AG09319 (cell line): ENCODE data around the gene GRIA4.

Experiments used
- DNase-seq: peaks from one replicate; pipeline ENCODE4 v3.0.0-alpha.2; 2010; ENCODE audit warnings: low read depth; ENCODE audit errors: extremely low read depth
- TF ChIP-seq, protein P1 (sequence below): IDR thresholded peaks from 2 replicates; pipeline ENCODE4 v1.5.1; 2011; ENCODE audit warnings: low read depth, mild to moderate bottlenecking, inconsistent platforms, low read length, moderate library complexity

Gene GRIA4

DNA sequence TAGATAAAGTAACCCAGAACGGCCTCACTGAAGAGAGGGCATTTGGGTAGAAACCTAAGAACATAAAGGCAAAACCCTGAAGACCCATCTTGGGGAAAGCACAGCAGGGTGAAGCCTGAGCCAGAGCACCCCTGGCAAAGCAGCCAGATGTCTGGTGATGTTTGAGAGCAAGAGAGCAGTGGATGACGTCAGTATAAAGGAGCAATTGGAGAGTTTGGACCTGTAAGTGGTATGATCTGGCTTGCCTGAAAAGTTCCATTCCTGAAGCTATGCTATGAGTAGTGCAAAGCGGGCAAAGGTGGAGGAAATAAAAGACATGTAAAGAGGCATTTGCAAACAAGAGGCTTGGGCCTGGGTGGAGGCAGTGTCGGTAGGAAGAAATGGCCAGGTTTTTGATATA, 244.4 kb downstream of the GRIA4 start:
- TF ChIP-seq, protein P1, sequence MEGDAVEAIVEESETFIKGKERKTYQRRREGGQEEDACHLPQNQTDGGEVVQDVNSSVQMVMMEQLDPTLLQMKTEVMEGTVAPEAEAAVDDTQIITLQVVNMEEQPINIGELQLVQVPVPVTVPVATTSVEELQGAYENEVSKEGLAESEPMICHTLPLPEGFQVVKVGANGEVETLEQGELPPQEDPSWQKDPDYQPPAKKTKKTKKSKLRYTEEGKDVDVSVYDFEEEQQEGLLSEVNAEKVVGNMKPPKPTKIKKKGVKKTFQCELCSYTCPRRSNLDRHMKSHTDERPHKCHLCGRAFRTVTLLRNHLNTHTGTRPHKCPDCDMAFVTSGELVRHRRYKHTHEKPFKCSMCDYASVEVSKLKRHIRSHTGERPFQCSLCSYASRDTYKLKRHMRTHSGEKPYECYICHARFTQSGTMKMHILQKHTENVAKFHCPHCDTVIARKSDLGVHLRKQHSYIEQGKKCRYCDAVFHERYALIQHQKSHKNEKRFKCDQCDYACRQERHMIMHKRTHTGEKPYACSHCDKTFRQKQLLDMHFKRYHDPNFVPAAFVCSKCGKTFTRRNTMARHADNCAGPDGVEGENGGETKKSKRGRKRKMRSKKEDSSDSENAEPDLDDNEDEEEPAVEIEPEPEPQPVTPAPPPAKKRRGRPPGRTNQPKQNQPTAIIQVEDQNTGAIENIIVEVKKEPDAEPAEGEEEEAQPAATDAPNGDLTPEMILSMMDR, result no peak
- DNase-seq, result no peak

DNA sequence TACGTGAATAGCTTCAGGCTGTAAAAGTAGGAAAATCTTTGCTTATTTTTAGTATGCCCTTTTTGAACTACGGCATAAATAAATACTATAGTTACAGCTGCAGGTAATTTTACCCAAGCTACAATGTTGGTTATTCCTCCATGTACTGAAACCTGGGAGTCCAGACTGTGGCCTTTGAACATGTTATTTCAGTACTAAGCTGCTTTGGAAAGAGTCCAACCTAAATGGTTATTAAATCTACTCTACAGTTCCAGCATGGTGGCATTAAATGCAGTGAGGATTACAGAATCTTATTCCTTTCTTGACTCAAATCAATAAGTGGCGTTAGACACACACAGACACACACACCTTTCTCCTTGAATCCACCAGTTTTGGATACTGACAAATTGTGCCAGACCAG, 247.1 kb downstream of the GRIA4 start:
- DNase-seq, result no peak
- TF ChIP-seq, protein P1, result no peak

DNA sequence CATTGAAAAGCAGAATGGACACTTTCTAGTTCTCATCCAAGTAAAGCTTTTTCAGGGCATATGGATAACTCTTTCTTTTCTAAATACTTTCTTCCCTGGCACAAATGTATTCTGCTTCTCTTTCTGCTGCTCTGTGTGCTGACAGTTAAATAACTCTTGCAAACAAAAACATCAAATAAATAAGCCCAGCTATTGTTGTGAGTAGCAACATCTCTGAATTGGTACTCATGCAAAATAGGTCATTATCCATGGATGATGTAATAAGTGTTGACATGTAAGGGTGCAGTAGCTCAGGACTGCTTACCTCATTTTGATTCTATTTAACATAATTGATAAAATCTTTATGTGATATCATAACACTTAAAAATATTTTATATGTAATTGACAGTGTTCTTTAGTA, 247.9 kb downstream of the GRIA4 start:
- DNase-seq, result no peak

DNA sequence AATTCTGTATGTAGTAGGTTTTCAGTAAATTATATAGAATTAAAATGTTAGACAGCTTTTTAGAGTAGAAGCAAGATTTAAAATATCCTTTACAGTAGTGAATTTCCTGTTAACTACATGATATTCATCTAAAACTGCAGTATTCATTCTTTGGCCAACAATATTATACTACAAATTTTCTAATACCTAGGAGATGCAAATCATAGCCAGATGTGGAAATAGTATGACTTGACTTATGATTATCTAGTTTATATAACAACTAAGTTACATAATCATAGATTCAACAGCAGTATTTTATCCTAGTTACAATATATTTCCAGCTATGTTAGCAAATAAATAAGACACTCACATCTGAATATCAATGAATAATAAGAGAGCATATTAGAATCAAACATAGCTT, 249.0 kb downstream of the GRIA4 start:
- DNase-seq, result no peak
- TF ChIP-seq, protein P1, result no peak

More for the DNA sequence above, 247.9 kb downstream of the GRIA4 start:
- TF ChIP-seq, protein P1, result no peak

- no peak for DNase-seq
- TF ChIP-seq, protein P1, result no peak
Measured at GRCh38 chr11:105860105-105860504, 250.2 kb downstream of the GRIA4 start.

DNA sequence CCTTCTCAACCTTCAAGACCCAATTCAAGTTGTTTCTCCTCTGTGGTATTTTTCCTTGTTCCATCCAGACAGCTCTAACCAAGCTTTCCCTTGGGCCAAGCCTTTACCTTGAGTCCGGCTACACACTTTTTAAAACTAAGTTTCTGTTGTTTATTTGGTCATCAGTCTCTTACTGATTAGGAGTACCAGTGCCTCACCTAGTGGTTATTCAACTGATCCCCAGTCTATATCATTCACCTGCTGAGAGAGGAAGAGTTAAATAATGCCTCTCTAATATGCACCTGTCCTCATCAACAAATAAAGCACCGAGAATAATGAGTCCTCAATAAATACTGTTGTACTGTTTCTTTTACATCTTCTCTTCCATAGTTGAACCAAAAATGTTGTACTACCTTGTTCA, 251.4 kb downstream of the GRIA4 start:
- TF ChIP-seq, protein P1, result no peak
- DNase-seq, result no peak

DNA sequence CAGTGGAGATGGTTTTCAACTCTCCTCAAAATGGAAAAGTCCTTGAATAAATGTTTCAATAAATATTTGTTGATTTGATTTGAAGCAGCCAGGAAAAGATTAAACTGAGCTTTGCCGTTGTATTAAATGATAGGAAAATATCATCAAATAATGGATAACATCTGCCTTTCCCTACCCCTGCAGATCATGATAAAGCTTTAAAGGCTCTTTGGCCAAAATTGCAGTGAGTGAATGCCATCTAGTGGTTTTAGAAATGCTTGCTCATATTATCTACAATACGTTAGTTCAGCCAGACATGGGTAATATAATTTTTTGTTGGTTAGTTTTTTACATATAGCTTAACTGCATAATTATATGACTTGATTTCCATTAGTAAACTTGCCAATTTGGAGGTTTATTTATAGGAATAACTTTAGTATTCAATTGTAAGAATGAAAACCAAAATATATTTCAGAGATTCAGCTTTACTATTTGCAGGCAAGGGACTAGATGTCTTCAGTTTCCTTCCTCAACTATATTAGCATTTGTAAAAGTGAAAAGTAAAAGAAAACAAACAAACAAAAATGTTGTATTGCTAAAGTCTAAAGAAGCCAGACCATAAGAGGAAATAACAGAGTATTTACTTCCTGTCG, 253.0 kb downstream of the GRIA4 start:
- TF ChIP-seq, protein P1, result peak; percentile 63
- DNase-seq, result peak; percentile 10
